Measurements from ENCODE around the gene PRKG1.

DNA sequence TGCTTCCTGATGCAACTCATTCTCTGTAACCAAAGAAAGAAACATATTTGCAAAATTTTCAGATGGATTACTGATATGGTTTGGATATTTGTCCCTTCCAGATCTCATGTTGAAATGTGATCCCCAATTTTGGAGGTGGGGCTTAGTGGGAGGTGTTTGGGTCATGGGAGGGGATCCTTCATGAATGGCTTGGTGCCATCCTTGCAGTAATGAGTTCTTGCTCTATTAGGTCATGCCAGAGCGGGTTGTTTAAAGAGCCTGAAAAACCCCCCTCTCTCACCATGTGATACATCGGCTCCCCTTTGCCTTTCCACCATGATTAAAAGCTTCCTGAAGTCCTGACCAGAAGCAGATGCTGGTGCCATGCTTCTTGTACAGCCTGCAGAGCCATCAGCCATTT is 43.8 kb upstream of the PRKG1 start:
- TF ChIP-seq, protein P1, sequence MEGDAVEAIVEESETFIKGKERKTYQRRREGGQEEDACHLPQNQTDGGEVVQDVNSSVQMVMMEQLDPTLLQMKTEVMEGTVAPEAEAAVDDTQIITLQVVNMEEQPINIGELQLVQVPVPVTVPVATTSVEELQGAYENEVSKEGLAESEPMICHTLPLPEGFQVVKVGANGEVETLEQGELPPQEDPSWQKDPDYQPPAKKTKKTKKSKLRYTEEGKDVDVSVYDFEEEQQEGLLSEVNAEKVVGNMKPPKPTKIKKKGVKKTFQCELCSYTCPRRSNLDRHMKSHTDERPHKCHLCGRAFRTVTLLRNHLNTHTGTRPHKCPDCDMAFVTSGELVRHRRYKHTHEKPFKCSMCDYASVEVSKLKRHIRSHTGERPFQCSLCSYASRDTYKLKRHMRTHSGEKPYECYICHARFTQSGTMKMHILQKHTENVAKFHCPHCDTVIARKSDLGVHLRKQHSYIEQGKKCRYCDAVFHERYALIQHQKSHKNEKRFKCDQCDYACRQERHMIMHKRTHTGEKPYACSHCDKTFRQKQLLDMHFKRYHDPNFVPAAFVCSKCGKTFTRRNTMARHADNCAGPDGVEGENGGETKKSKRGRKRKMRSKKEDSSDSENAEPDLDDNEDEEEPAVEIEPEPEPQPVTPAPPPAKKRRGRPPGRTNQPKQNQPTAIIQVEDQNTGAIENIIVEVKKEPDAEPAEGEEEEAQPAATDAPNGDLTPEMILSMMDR (IDR thresholded peaks at IDR 0.05; ENCODE audit: low read depth, low read length, poor library complexity, severe bottlenecking): no peak
- TF ChIP-seq EZH2phosphoT487 (IDR thresholded peaks at IDR 0.05; ENCODE audit: borderline replicate concordance, low read length): no peak
